ENCODE results near the gene RGL1.

Gene RGL1

DNA sequence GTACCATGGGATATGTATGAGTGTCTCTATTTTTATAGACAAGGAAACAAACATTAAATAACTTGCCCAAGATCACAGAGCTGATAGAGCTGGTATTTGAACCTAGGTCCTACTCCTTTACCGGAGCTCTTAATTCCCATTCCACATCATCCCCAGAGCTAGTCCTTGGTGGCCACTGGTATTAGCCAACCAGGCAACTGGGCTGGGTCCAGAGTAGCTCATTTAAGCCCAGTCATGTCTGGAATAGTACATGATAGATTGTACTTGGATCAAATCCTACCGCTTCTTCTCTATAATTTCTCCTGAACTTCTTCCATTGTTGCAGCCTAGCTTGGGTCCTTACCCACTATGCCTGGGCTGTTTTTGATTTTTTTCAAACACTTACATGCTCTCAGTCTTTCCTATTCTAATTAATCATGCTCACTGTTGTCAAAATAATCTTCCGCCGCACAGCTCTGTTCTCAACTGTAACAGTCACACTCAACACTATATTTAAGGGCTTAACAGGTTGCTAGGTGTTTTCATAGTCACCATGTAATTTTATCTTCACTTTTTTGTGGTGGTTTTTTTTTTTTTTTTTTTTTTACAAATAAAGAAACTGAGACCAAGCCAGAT, 152.4 kb downstream of the RGL1 start:
- DNase-seq (ENCODE audit: low spot score), result no peak

GRCh38 chr1:183958958-183959357, 154.0 kb downstream of the RGL1 start:
- DNase-seq (ENCODE audit: low spot score), result no peak

DNA sequence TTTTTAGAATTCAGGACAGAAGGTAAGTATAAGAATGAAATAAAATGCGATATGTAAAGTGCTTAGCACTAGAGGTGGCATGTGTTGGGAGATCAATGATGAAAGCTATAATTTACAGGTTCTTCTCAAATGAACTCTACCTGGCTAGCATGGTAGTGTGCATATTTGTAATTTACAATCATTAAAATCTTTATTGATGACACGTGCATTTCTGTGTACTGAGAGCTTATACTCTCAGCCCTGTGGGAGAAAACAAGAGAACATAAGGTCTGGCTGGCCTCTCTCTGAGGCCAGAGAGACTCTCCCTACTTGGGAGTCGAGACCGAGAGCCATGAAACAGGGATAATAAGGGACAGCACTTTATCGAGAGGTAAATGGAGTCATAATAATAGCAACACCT, 156.2 kb downstream of the RGL1 start:
- DNase-seq (ENCODE audit: low spot score), result no peak

DNA sequence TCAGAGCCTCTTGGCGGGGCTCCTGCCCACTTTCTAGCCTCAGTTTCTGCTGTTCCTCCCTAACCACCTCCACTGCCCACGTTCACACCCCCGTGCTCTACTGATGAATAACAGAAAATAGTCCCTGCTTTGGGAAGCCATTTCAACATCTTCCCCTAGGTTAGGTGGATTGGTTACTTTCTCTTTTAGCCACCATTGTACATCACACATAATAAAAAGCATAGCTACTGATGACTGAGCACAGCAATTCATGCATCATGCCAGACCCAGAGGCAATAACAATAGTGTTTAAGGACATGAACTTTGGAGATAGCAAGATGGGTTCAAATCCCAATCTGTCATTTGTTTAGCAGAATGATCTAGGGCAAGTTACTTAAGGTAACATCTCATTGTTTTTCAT, 158.0 kb downstream of the RGL1 start:
- DNase-seq (ENCODE audit: low spot score), result no peak

- no peak for DNase-seq (ENCODE audit: low spot score)
Observed at GRCh38 chr1:183965726-183966125, 160.8 kb downstream of the RGL1 start.

DNA sequence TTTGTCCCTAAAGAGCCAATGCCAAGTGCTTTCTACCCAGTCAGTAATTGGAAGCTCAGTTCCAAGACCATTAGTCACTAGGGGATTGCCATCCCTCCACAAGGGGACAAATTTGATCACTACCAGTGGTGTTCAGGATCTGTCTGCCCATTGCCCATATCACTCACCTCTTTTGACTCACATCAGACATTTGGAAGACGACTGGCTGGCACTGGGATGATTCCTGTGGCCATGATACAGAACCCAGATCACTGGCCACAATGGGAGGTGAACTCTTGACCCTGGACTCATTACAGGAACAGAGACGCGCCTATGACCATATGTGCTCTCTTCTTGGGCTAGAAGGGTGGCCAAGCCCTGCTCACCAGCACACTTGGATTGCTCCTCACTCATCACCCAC, 161.6 kb downstream of the RGL1 start:
- DNase-seq (ENCODE audit: low spot score), result no peak

DNA sequence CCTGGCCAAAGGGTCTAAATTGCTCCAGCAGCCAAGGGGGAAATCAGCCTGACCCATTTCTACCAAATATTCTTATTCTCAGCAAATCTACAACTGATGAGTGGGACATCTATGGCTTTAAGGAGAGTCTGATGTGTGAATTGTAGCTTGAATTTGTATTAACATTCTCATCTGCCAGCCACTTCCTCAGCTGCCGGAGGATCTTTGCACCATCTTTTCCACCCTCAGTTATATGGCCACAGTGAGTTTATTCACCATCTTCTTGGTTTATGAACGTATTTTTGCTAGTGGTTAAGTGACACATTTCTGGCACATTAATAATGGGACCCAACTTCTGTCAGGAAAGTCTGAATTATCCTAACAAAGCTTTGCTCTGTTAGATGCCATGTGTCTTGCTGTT, 163.0 kb downstream of the RGL1 start:
- DNase-seq (ENCODE audit: low spot score), result no peak

DNA sequence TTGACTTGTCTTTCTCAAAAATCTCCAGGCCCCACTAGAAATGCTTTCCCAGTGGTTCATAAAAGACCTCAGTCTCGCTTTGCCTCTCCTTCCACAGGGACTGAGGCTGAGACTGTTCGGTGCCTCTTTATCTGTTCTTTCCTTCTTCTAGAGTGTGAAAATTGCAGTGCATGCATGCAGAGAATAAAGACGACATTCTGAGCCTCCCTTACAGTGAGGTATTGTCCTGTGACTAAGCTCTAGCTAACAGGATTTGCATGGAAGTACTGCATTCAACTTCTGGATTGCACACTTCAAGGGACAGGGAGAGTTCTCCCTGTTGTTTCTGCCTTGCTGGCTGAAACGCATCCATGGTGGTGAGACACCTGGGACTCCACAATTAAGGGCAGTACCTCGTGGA, 163.5 kb downstream of the RGL1 start:
- DNase-seq (ENCODE audit: low spot score), result no peak

DNA sequence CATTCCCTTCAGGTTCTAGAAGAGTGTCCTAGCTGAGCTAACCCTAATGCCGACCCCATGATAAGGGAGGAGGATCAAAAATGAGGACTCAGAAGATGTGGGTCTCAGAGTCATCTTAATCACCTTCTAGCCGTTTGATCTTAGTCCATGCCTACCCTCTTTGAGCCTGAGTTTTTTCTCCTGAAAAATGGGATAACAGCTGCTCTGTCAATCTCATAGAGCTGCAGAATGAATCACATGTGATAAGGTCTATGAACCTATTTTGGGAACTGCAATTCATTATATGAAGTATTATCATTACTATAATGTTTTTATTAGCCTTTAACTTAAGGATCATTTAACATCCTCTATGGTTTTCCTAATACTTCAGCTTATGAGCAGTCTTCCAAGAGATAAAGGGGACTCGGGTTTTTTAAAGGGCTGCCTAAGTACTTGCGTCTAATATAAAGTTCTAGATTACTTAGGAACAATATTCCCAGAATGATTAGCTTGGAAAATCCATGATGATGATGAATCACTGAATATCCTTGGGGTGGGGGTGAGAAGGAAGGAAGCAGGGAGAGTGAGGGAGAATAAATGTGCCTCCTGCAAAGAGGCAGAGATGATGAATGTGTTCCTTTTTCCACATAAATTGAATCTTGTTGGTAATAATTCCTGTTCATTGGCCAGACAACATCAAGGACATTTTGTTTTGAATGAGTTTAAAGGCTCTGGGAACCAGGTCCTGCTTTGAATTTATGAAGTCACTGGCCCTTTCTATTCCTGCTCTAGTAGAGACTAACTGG, 165.8 kb downstream of the RGL1 start:
- no peak for DNase-seq (ENCODE audit: low spot score)

- no peak for DNase-seq (ENCODE audit: low spot score)
Observed at GRCh38 chr1:183975651-183976050, 170.7 kb downstream of the RGL1 start.

DNA sequence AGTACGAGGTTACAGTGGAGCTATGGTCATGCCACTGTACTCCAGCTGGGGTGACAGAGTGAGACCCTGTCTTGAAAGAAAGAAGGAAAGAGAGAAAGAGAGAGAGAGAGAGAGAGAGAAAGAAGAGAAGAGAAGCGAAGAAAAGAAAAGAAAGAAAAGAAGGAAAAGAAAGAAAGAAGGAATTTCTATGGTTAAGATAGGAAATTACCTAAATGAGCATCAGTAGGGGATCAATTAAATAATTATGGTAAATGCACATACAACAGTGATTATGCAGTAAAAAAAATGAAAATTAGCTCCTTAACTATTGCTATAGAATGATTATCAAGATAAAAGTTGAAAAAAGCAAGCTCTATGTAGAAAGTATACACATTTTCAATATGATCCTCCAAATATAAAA, 172.8 kb downstream of the RGL1 start:
- no peak for DNase-seq (ENCODE audit: low spot score)

Data from ecto neural progenitor cell (in vitro differentiated cells).